Activated B cell treated with CpG ODN at 0.5 μM for 24 hours (primary cell): ENCODE data around the gene ATP8B3. TPM values are rescaled to one million over a fixed set of nuclear protein-coding genes. Genes with fewer than 3 reads are reported as not detected.
"Not testable (repeated sequence)": the region's sequence is repeated elsewhere in the genome, so short reads cannot be mapped to it uniquely, and the experiment has no call there.

ENCODE experiments used
- ATAC-seq: fragments of 200-7000 bp; cut with Tn5 transposase; one replicate; pipeline ENCODE4 v1.10.0; 2021; ENCODE audit warnings: low read depth, mild to moderate bottlenecking, moderate library complexity
- CTCF ChIA-PET: fragments of 350-600 bp; sonication (Branson Sonifier 250); formaldehyde crosslinking; loops from one replicate; lab custom pipeline; 2021; ENCODE audit warnings: antibody characterized with exemption; lab: Charles Lee
- POLR2A ChIA-PET: fragments of 350-600 bp; sonication (Branson Sonifier 250); formaldehyde crosslinking; loops from one replicate; lab custom pipeline; 2021; ENCODE audit warnings: antibody characterized with exemption; lab: Charles Lee
- DNase-seq: peaks from one replicate; pipeline ENCODE4 v3.0.0; 2022
- H3K27ac Mint-ChIP-seq: one replicate; pipeline ENCODE4 v1.8.0; 2020; ENCODE audit warnings: mixed read lengths
- H3K27me3 Mint-ChIP-seq: one replicate; pipeline ENCODE4 v1.8.0; 2021; ENCODE audit warnings: mixed read lengths
- H3K36me3 Mint-ChIP-seq: one replicate; pipeline ENCODE4 v1.8.0; 2021; ENCODE audit warnings: low read depth, mixed read lengths
- H3K4me1 Mint-ChIP-seq: one replicate; pipeline ENCODE4 v1.8.0; 2021; ENCODE audit warnings: mixed read lengths
- H3K4me3 Mint-ChIP-seq: one replicate; pipeline ENCODE4 v1.8.0; 2020; ENCODE audit warnings: mild to moderate bottlenecking, mixed read lengths
- H3K9me3 Mint-ChIP-seq: one replicate; pipeline ENCODE4 v1.8.0; 2020; ENCODE audit warnings: mixed read lengths
- CTCF ChIP-seq: fragments of 200-600 bp; IDR thresholded peaks from one replicate; pipeline ENCODE4 v1.8.0; 2022; ENCODE audit warnings: antibody characterized with exemption, mild to moderate bottlenecking
- intact Hi-C: fragments of 100-400 bp; cut with micrococcal nuclease; formaldehyde crosslinking; loops from one replicate; pipeline ENCODE4 v1.15.1; 2024
- total RNA-seq: library from RNA; stranded (reverse); gene quantifications from 2 replicates; pipeline ENCODE4 v1.2.3, GENCODE V29; 2022

The ATP8B3 gene
- total RNA-seq, 1 donor from 2014 or later = 3.9 TPM

GRCh38 chr19:1764729-1765128, 47.3 kb downstream of the ATP8B3 start:
- ChIA-PET CTCF (no interaction called here), POLR2A (interaction anchor here (0.6 kb wide), 2 partner anchors 50 to 175 kb away, joined by 3 to 4 read pairs; no protein-coding TSS in a partner anchor)
- H3K36me3 Mint-ChIP-seq = no peaks in the 10 kb centered on the region
- ATAC-seq = no peak
- H3K9me3 Mint-ChIP-seq = no peaks in the 10 kb centered on the region
- peaks cover 59% of the 10 kb centered on the region for H3K27me3 Mint-ChIP-seq
- TF ChIP-seq CTCF = no peak
- peaks cover 4% of the 10 kb centered on the region for H3K4me1 Mint-ChIP-seq
- DNase-seq = no peak
- intact Hi-C loops = loop anchor here (10.0 kb wide), 1 partner anchor 300 kb away; no protein-coding TSS in a partner anchor
- H3K27ac Mint-ChIP-seq = no peak overlapping the region
- no peak overlapping the region for H3K4me3 Mint-ChIP-seq

- intact Hi-C loops = loop anchor here (10.0 kb wide), 1 partner anchor 299 kb away; no protein-coding TSS in a partner anchor
- TF ChIP-seq CTCF = no peak
- ATAC-seq = no peak
- Mint-ChIP-seq H3K27me3 (peaks cover 60% of the 10 kb centered on the region), H3K36me3 (no peaks in the 10 kb centered on the region), H3K9me3 (no peaks in the 10 kb centered on the region), H3K4me3 (no peak overlapping the region), H3K27ac (no peak overlapping the region), H3K4me1 (peaks cover 4% of the 10 kb centered on the region)
- no peak for DNase-seq
- ChIA-PET POLR2A (interaction anchor here (0.6 kb wide), 3 partner anchors 7 to 174 kb away, joined by 3 to 4 read pairs (median 3); no protein-coding TSS in a partner anchor), CTCF (no interaction called here)
Measured at GRCh38 chr19:1763648-1764639, 48.1 kb downstream of the ATP8B3 start.

- CTCF ChIA-PET = no interaction called here
- TF ChIP-seq CTCF = no peak
- ATAC-seq (no peak), DNase-seq (no peak)
- Mint-ChIP-seq H3K4me1 (peaks cover 6% of the 10 kb centered on the region), H3K27me3 (peaks cover 53% of the 10 kb centered on the region), H3K27ac (no peak overlapping the region), H3K9me3 (no peaks in the 10 kb centered on the region), H3K4me3 (no peak overlapping the region), H3K36me3 (no peaks in the 10 kb centered on the region)
- POLR2A ChIA-PET = no interaction called here
- intact Hi-C loops = loop anchor here (10.0 kb wide), 1 partner anchor 298 kb away; no protein-coding TSS in a partner anchor
Measured at GRCh38 chr19:1762243-1763117, 49.6 kb downstream of the ATP8B3 start.

GRCh38 chr19:1761528-1762242, 50.4 kb downstream of the ATP8B3 start:
- Mint-ChIP-seq H3K27ac (no peak overlapping the region), H3K27me3 (peaks cover 55% of the 10 kb centered on the region), H3K4me1 (peaks cover 8% of the 10 kb centered on the region), H3K9me3 (no peaks in the 10 kb centered on the region), H3K4me3 (no peak overlapping the region), H3K36me3 (no peaks in the 10 kb centered on the region)
- intact Hi-C loops = loop anchor here (10.0 kb wide), 1 partner anchor 297 kb away; no protein-coding TSS in a partner anchor
- ChIA-PET POLR2A (no interaction called here), CTCF (no interaction called here)
- DNase-seq (no peak), ATAC-seq (no peak)
- TF ChIP-seq CTCF = no peak

GRCh38 chr19:1760786-1761527, 51.1 kb downstream of the ATP8B3 start:
- H3K9me3 Mint-ChIP-seq, H3K27ac Mint-ChIP-seq, ATAC-seq, DNase-seq, POLR2A ChIA-PET, H3K4me3 Mint-ChIP-seq, H3K36me3 Mint-ChIP-seq: not testable (repeated sequence)
- H3K4me1 Mint-ChIP-seq = peaks cover 12% of the 10 kb centered on the region
- peaks cover 57% of the 10 kb centered on the region for H3K27me3 Mint-ChIP-seq
- intact Hi-C loops = loop anchor here (10.0 kb wide), 1 partner anchor 296 kb away; no protein-coding TSS in a partner anchor
- CTCF ChIA-PET = interaction anchor here (0.6 kb wide), 1 partner anchor 170 kb away, joined by 3 read pairs; no protein-coding TSS in a partner anchor
